CD4-positive, alpha-beta T cell treated with Interleukin-1 beta for 1 hour (primary cell): Measurements from ENCODE around the gene P2RX7.
A peak's percentile ranks its signal among the peaks of the same experiment; 100 is the strongest.

Experiments used
- DNase-seq, 2 donors: peaks; one replicate each; pipeline ENCODE4 v3.0.0-alpha.2; 2020 to 2022

The P2RX7 gene

GRCh38 chr12:121132601-121133481, at the start of gene P2RX7:
Gene P2RX7, plus strand, starts transcription at chr12:121132876. Its CDS starts 95 bp downstream, at chr12:121132971.
- DNase-seq = peak; percentile 49 to 58

GRCh38 chr12:121084229-121084628, 48.4 kb upstream of the P2RX7 start:
- no peak for DNase-seq

- DNase-seq = no peak
These were observed 47.6 kb upstream of the P2RX7 start for GRCh38 chr12:121085069-121085468.

- DNase-seq = no peak
These were observed 46.9 kb upstream of the P2RX7 start for GRCh38 chr12:121085506-121086353.

- no peak for DNase-seq
These were observed 45.8 kb upstream of the P2RX7 start for GRCh38 chr12:121086781-121087295.

GRCh38 chr12:121087467-121088194, 45.0 kb upstream of the P2RX7 start:
- no peak for DNase-seq

- DNase-seq = no peak
These were observed 44.5 kb upstream of the P2RX7 start for GRCh38 chr12:121088195-121088585.

- DNase-seq = no peak
These were observed 43.5 kb upstream of the P2RX7 start for GRCh38 chr12:121089031-121089812.

GRCh38 chr12:121089813-121090430, 42.8 kb upstream of the P2RX7 start:
- DNase-seq = no peak

- no peak for DNase-seq
These were observed 41.8 kb upstream of the P2RX7 start for GRCh38 chr12:121090586-121091514.

GRCh38 chr12:121092034-121092433, 40.6 kb upstream of the P2RX7 start:
- no peak for DNase-seq

GRCh38 chr12:121093487-121093891, 39.2 kb upstream of the P2RX7 start:
- no peak for DNase-seq

GRCh38 chr12:121095544-121096198, 37.0 kb upstream of the P2RX7 start:
- DNase-seq = peak; percentile 79 to 83

GRCh38 chr12:121096199-121096798, 36.4 kb upstream of the P2RX7 start:
- DNase-seq = no peak

GRCh38 chr12:121099779-121100178, 32.9 kb upstream of the P2RX7 start:
- no peak for DNase-seq

GRCh38 chr12:121102307-121102706, 30.4 kb upstream of the P2RX7 start:
- no peak for DNase-seq

GRCh38 chr12:121107681-121108080, 25.0 kb upstream of the P2RX7 start:
- no peak for DNase-seq

GRCh38 chr12:121108492-121108891, 24.2 kb upstream of the P2RX7 start:
- DNase-seq = no peak

GRCh38 chr12:121110211-121110940, 22.3 kb upstream of the P2RX7 start:
- peak; percentile 63 to 69 for DNase-seq
